Astrocyte (in vitro differentiated cells and primary cell): ENCODE results near the gene ADCY5. TPM values are rescaled to one million over a fixed set of nuclear protein-coding genes. Genes with fewer than 3 reads are reported as not detected.

Source experiments
- DNase-seq: peaks from one replicate; pipeline ENCODE4 v3.0.0-alpha.2; 2010; ENCODE audit warnings: low read depth
- FAIRE-seq: peaks from 2 replicates; lab custom pipeline; 2011; peaks lifted over from hg19 to GRCh38; lab: Jason Lieb, UNC
- H2AFZ ChIP-seq: 2 replicates; pipeline ENCODE4 v1.6.0; 2012; ENCODE audit warnings: low read depth, low read length, inconsistent platforms
- H3K27ac ChIP-seq: 2 replicates; pipeline ENCODE4 v1.5.1; 2011; ENCODE audit warnings: low read depth, low read length, inconsistent platforms
- H3K27me3 ChIP-seq: 2 replicates; pipeline ENCODE4 v1.6.0; 2011; ENCODE audit warnings: low read length, inconsistent platforms; ENCODE audit not compliant: insufficient read depth
- H3K36me3 ChIP-seq: 2 replicates; pipeline ENCODE4 v1.5.1; 2011; ENCODE audit warnings: low read length, inconsistent platforms; ENCODE audit not compliant: insufficient read depth
- H3K4me1 ChIP-seq: 2 replicates; pipeline ENCODE4 v1.5.1; 2011; ENCODE audit warnings: low read length, inconsistent platforms; ENCODE audit not compliant: insufficient read depth
- H3K4me2 ChIP-seq: 2 replicates; pipeline ENCODE4 v1.6.0; 2012; ENCODE audit warnings: low read length, inconsistent platforms
- H3K4me3 ChIP-seq: 2 replicates; pipeline ENCODE4 v1.5.1; 2011; ENCODE audit warnings: low read depth, mild to moderate bottlenecking, low read length, inconsistent platforms; ENCODE audit not compliant: insufficient read depth
- H3K79me2 ChIP-seq: 2 replicates; pipeline ENCODE4 v1.6.0; 2012; ENCODE audit warnings: mild to moderate bottlenecking, low read length, inconsistent platforms; ENCODE audit not compliant: insufficient read depth
- H3K9ac ChIP-seq: 2 replicates; pipeline ENCODE4 v1.6.0; 2012; ENCODE audit warnings: mild to moderate bottlenecking, low read length, inconsistent platforms
- H3K9me3 ChIP-seq: 2 replicates; pipeline ENCODE4 v1.5.1; 2012; ENCODE audit warnings: low read depth, mild to moderate bottlenecking, low read length, inconsistent platforms; ENCODE audit not compliant: insufficient read depth
- H4K20me1 ChIP-seq: 2 replicates; pipeline ENCODE4 v1.6.0; 2012; ENCODE audit warnings: low read length, inconsistent platforms; ENCODE audit not compliant: insufficient read depth
- H3K27ac Mint-ChIP-seq: one replicate; pipeline ENCODE4 v1.8.0; 2021; ENCODE audit warnings: mild to moderate bottlenecking, mixed read lengths; ENCODE audit not compliant: unreplicated experiment
- H3K27me3 Mint-ChIP-seq: one replicate; pipeline ENCODE4 v1.8.0; 2021; ENCODE audit warnings: low read depth, mixed read lengths; ENCODE audit not compliant: unreplicated experiment
- H3K36me3 Mint-ChIP-seq: one replicate; pipeline ENCODE4 v1.8.0; 2021; ENCODE audit warnings: low read depth, mixed read lengths; ENCODE audit not compliant: unreplicated experiment
- H3K4me1 Mint-ChIP-seq: one replicate; pipeline ENCODE4 v1.8.0; 2021; ENCODE audit warnings: low read depth, mixed read lengths; ENCODE audit not compliant: unreplicated experiment
- H3K4me3 Mint-ChIP-seq: one replicate; pipeline ENCODE4 v1.8.0; 2021; ENCODE audit warnings: mild to moderate bottlenecking, moderate library complexity, mixed read lengths; ENCODE audit not compliant: unreplicated experiment
- H3K9me3 Mint-ChIP-seq: one replicate; pipeline ENCODE4 v1.8.0; 2021; ENCODE audit warnings: mild to moderate bottlenecking, mixed read lengths; ENCODE audit not compliant: unreplicated experiment
- EZH2 ChIP-seq: IDR thresholded peaks from 2 replicates; pipeline ENCODE4 v1.6.1; 2012; ENCODE audit warnings: mild to moderate bottlenecking, low read length, inconsistent platforms; ENCODE audit not compliant: insufficient read depth
- total RNA-seq: library from RNA; stranded (reverse); gene quantifications from 2 replicates; pipeline ENCODE4 v1.2.1, GENCODE V29; 2021
- TF ChIP-seq, protein P1 (sequence below): IDR thresholded peaks from 2 replicates; pipeline ENCODE4 v1.5.1; 2011; ENCODE audit warnings: low read depth, mild to moderate bottlenecking, inconsistent platforms, low read length, moderate library complexity; ENCODE audit not compliant: insufficient read depth

ADCY5 gene
- total RNA-seq, 1 donor from 2014 or later: 1.2 TPM

DNA sequence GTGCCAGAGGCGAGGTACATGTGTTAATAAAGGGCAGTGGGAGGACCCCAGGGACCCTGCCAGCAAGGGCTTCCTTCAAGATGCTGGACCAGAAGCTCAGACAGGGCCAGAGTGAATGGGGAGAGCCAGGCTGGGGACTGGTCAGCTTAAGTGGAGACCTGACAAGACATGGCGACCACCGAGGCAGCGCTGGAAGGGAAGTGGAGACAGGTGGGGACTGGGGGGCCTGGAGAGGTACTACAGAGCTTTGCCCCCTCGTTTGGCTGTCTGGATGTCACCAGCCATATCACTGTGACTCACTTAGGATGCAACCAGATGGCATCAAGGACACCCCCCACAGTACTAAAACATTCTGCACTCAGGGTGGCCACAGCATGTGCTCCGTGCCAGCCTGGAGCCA, 97.9 kb downstream of the ADCY5 start:
- no peaks in the 10 kb centered on the region for H3K36me3 ChIP-seq
- no peaks in the 10 kb centered on the region for H3K9me3 ChIP-seq
- H3K4me1 ChIP-seq: peaks cover 4% of the 10 kb centered on the region
- H4K20me1 ChIP-seq: no peaks in the 10 kb centered on the region
- H3K27me3 ChIP-seq: peaks cover 42% of the 10 kb centered on the region
- no peak for DNase-seq
- Mint-ChIP-seq H3K36me3 (no peaks in the 10 kb centered on the region), H3K27ac (no peak overlapping the region), H3K4me3 (no peak overlapping the region), H3K4me1 (peaks cover 4% of the 10 kb centered on the region), H3K9me3 (peaks cover 7% of the 10 kb centered on the region), H3K27me3 (peaks cover 44% of the 10 kb centered on the region)
- H3K4me3 ChIP-seq: no peak overlapping the region
- no peak overlapping the region for H2AFZ ChIP-seq
- no peak overlapping the region for H3K4me2 ChIP-seq
- FAIRE-seq: no peak
- no peaks in the 10 kb centered on the region for H3K79me2 ChIP-seq
- no peak overlapping the region for H3K9ac ChIP-seq
- no peak overlapping the region for H3K27ac ChIP-seq
- TF ChIP-seq, protein P1, sequence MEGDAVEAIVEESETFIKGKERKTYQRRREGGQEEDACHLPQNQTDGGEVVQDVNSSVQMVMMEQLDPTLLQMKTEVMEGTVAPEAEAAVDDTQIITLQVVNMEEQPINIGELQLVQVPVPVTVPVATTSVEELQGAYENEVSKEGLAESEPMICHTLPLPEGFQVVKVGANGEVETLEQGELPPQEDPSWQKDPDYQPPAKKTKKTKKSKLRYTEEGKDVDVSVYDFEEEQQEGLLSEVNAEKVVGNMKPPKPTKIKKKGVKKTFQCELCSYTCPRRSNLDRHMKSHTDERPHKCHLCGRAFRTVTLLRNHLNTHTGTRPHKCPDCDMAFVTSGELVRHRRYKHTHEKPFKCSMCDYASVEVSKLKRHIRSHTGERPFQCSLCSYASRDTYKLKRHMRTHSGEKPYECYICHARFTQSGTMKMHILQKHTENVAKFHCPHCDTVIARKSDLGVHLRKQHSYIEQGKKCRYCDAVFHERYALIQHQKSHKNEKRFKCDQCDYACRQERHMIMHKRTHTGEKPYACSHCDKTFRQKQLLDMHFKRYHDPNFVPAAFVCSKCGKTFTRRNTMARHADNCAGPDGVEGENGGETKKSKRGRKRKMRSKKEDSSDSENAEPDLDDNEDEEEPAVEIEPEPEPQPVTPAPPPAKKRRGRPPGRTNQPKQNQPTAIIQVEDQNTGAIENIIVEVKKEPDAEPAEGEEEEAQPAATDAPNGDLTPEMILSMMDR: no peak
- TF ChIP-seq EZH2: no peak

DNA sequence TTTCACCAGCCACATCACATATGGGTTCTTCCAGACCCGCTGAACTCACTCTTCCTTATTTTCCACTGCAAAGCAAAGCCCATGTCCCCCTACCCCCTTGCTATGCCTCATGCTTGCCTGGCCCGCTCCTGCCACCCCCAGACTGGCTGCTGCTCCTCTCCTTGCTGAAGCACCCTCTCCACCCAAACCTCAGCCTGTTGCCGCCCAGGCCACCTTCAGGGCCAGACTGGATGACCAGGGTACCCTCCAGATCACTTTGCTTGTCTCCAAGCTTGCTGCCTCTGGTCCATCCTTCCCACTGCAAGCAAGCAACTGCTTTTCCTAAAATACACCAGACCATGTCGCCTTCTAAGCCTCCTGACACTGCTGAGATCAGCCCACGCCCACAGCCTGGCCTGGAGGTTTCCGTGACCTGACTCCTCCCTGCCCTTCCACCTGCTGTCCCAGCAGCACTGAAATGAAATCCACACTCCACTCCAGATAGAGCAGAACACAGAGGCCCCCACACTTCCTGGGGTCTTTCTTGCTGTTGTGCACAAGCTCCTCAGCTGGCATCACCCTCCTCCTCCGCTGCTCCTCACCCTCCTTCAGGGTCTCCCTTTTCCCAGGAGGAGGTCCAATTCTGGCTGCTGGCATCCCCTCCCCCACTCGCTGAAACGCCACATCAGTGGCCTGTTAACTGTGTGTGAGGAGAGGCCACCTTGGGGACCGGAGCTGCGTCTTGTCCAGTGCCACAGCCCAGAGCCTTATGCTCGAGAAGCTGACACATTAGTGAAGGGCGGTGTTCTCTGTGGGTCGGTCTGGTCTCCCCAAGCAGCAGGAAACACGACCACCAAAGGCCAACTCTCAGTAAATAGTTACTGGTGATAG, 99.1 kb downstream of the ADCY5 start:
- H3K4me1 ChIP-seq: peaks cover 7% of the 10 kb centered on the region
- H3K36me3 ChIP-seq: no peaks in the 10 kb centered on the region
- no peak overlapping the region for H3K4me2 ChIP-seq
- no peaks in the 10 kb centered on the region for H3K9me3 ChIP-seq
- no peak overlapping the region for H3K27ac ChIP-seq
- TF ChIP-seq, protein P1: no peak
- no peak for TF ChIP-seq EZH2
- H3K4me1 Mint-ChIP-seq: peaks cover 12% of the 10 kb centered on the region
- H2AFZ ChIP-seq: no peak overlapping the region
- FAIRE-seq: no peak
- no peak overlapping the region for H3K27ac Mint-ChIP-seq
- H3K4me3 ChIP-seq: no peak overlapping the region
- H3K9ac ChIP-seq: no peak overlapping the region
- no peaks in the 10 kb centered on the region for H4K20me1 ChIP-seq
- DNase-seq: no peak
- H3K9me3 Mint-ChIP-seq: peaks cover 4% of the 10 kb centered on the region
- no peaks in the 10 kb centered on the region for H3K79me2 ChIP-seq
- H3K4me3 Mint-ChIP-seq: no peak overlapping the region
- peaks cover 44% of the 10 kb centered on the region for H3K27me3 Mint-ChIP-seq
- H3K36me3 Mint-ChIP-seq: no peaks in the 10 kb centered on the region
- H3K27me3 ChIP-seq: peaks cover 47% of the 10 kb centered on the region

DNA sequence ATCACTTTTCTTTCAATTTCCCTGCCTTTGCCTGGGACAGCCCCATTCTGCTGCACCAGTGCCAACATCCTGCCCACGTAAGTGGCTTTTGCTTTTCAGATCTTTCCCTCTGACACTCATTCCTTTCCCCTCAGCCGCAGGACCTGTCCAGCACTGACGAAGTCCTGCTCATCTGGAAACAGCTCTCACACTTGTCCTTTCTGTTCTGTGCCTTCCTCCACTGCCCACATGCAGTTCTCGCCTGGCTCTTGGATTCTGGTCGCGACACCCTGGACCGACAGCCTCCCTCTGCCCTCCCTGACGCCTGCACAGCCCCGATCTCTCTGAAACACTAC, 99.7 kb downstream of the ADCY5 start:
- peaks cover 43% of the 10 kb centered on the region for H3K27me3 ChIP-seq
- H3K79me2 ChIP-seq: no peaks in the 10 kb centered on the region
- Mint-ChIP-seq H3K36me3 (no peaks in the 10 kb centered on the region), H3K27ac (no peak overlapping the region), H3K27me3 (peaks cover 43% of the 10 kb centered on the region), H3K4me1 (peaks cover 18% of the 10 kb centered on the region), H3K9me3 (peaks cover 4% of the 10 kb centered on the region), H3K4me3 (no peak overlapping the region)
- H3K9me3 ChIP-seq: no peaks in the 10 kb centered on the region
- no peak overlapping the region for H3K27ac ChIP-seq
- no peak for FAIRE-seq
- no peak overlapping the region for H3K4me2 ChIP-seq
- no peak overlapping the region for H2AFZ ChIP-seq
- TF ChIP-seq EZH2: no peak
- TF ChIP-seq, protein P1: no peak
- peaks cover 5% of the 10 kb centered on the region for H4K20me1 ChIP-seq
- DNase-seq: no peak
- peaks cover 13% of the 10 kb centered on the region for H3K4me1 ChIP-seq
- H3K4me3 ChIP-seq: no peak overlapping the region
- H3K36me3 ChIP-seq: no peaks in the 10 kb centered on the region
- no peak overlapping the region for H3K9ac ChIP-seq
